Measurements from ENCODE around the gene SCN1B.

GRCh38 chr19:35011091-35011689 lies 19.1 kb upstream of the SCN1B start:
- no peak for TF ChIP-seq FOXP1 (CRISPR knock-in tag; IDR thresholded peaks at IDR 0.05; ENCODE audit: borderline replicate concordance)
- TF ChIP-seq ATF3 (CRISPR knock-in tag; conservative IDR thresholded peaks at IDR 0.05), result no peak
- no peak for TF ChIP-seq ZNF263 (CRISPR knock-in tag; IDR thresholded peaks at IDR 0.05; ENCODE audit: low read depth)
- TF ChIP-seq CTCF (IDR thresholded peaks at IDR 0.05), result no peak
- no peak for TF ChIP-seq TEAD4 (CRISPR knock-in tag; IDR thresholded peaks at IDR 0.05)
- TF ChIP-seq ZBTB43 (CRISPR knock-in tag; IDR thresholded peaks at IDR 0.05), result no peak
- TF ChIP-seq ELF4 (CRISPR knock-in tag; IDR thresholded peaks at IDR 0.05; ENCODE audit: low read depth), result no peak
- no peak for TF ChIP-seq ATF1 (CRISPR knock-in tag; IDR thresholded peaks at IDR 0.05)
- TF ChIP-seq ZNF138 (CRISPR knock-in tag; conservative IDR thresholded peaks at IDR 0.05), result no peak
